GM12873 (cell line): ENCODE data around the gene ADGRD1.

Experiments
- CTCF ChIP-seq: IDR thresholded peaks from 2 replicates; pipeline ENCODE4 v1.5.1; 2012; ENCODE audit warnings: low read depth, mild to moderate bottlenecking, moderate library complexity, low read length, control low read depth; ENCODE audit not compliant: insufficient read depth; ENCODE audit errors: missing control alignments

Gene ADGRD1

GRCh38 chr12:131176266-131176665, 222.6 kb downstream of the ADGRD1 start:
- no peak for TF ChIP-seq CTCF

- TF ChIP-seq CTCF, result no peak
These were observed 223.2 kb downstream of the ADGRD1 start for GRCh38 chr12:131176926-131177325.

GRCh38 chr12:131177599-131177998, 223.9 kb downstream of the ADGRD1 start:
- TF ChIP-seq CTCF, result no peak

- no peak for TF ChIP-seq CTCF
These were observed 233.9 kb downstream of the ADGRD1 start for GRCh38 chr12:131187602-131188001.

GRCh38 chr12:131188131-131189050, 234.7 kb downstream of the ADGRD1 start:
- TF ChIP-seq CTCF, result no peak

GRCh38 chr12:131189781-131190180, 236.1 kb downstream of the ADGRD1 start:
- no peak for TF ChIP-seq CTCF

GRCh38 chr12:131190965-131191364, 237.3 kb downstream of the ADGRD1 start:
- no peak for TF ChIP-seq CTCF
